ENCODE results near the gene GALNT7.

The GALNT7 gene

DNA sequence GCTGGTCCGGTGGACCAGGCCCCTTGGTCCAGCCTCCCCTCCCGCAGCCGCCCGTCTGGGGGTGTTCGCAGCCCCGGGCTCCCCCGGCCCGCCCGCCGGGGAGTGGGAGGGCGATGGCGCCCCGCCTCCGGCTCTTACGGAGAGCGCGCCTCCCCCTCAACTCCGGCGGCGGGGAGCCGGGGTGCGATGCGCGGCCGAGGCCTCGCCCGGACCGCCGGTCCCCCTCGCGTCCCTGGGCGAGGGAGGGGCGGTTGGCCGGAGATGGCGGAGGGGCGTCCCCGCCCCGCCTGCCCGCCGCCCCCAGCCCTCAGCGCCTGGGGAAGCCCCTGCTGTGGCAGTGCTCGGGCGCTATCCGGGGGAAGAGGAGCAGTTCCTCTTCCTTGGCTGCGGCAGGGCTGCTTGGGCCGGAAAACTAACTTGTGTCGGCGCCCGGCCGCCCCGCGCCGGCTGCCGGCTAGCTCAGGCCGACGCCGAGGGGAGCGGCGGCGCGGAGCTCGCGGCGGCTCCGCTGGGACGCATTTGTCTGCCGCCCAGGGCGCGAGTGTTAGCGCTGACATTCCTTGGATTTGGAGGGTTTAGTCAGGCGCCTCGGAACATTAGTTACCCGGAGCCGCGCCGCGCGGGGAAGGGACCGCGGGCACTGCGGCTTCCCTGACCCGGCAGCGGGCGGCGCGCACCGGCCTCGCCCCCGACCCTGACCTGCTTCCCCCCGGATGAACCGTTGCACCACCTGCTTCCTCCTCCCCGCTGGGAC lies 994 bp downstream of the GALNT7 start:
- Histone ChIP-seq H3K4me3 (IDR thresholded peaks at IDR 0.05; ENCODE audit: insufficient read depth, low read depth, low read length) (no peak overlapping the region), H3K79me2 (ENCODE audit: insufficient read depth, low read depth) (peaks cover 55% of the 10 kb centered on the region), H3K36me3 (ENCODE audit: insufficient read depth) (no peaks in the 10 kb centered on the region), H3K27me3 (ENCODE audit: insufficient read depth, low read depth) (no peaks in the 10 kb centered on the region), H3K27ac (peak overlapping the region; percentile 90), H3K4me2 (peak overlapping the region; percentile 84), H4K20me1 (ENCODE audit: insufficient read depth) (peaks cover 11% of the 10 kb centered on the region; the same call in 1 of the 2 replicates), H2AFZ (ENCODE audit: low read depth) (peak overlapping the region; percentile 58; the same call in 1 of the 2 replicates), H3K9ac (peak overlapping the region; percentile 67), H3K4me1 (ENCODE audit: low read depth, poor library complexity, severe bottlenecking) (peaks cover 47% of the 10 kb centered on the region)
- TF ChIP-seq CTCF (conservative IDR thresholded peaks at IDR 0.05; ENCODE audit: low read depth, low read length), result no peak

GRCh38 chr4:173170182-173170778 lies 1.7 kb downstream of the GALNT7 start:
- peak overlapping the region; percentile 90 for H3K27ac ChIP-seq
- H2AFZ ChIP-seq (ENCODE audit: low read depth), result peak overlapping the region; percentile 58; the same call in 1 of the 2 replicates
- peak overlapping the region; percentile 84 for H3K4me2 ChIP-seq
- peaks cover 62% of the 10 kb centered on the region for H3K79me2 ChIP-seq (ENCODE audit: insufficient read depth, low read depth)
- no peak for TF ChIP-seq CTCF (conservative IDR thresholded peaks at IDR 0.05; ENCODE audit: low read depth, low read length)
- H3K36me3 ChIP-seq (ENCODE audit: insufficient read depth), result no peaks in the 10 kb centered on the region
- H3K4me1 ChIP-seq (ENCODE audit: low read depth, poor library complexity, severe bottlenecking), result peaks cover 50% of the 10 kb centered on the region
- H3K27me3 ChIP-seq (ENCODE audit: insufficient read depth, low read depth), result no peaks in the 10 kb centered on the region
- peak overlapping the region; percentile 67 for H3K9ac ChIP-seq
- peaks cover 11% of the 10 kb centered on the region; the same call in 1 of the 2 replicates for H4K20me1 ChIP-seq (ENCODE audit: insufficient read depth)
- H3K4me3 ChIP-seq (IDR thresholded peaks at IDR 0.05; ENCODE audit: insufficient read depth, low read depth, low read length), result no peak overlapping the region

DNA sequence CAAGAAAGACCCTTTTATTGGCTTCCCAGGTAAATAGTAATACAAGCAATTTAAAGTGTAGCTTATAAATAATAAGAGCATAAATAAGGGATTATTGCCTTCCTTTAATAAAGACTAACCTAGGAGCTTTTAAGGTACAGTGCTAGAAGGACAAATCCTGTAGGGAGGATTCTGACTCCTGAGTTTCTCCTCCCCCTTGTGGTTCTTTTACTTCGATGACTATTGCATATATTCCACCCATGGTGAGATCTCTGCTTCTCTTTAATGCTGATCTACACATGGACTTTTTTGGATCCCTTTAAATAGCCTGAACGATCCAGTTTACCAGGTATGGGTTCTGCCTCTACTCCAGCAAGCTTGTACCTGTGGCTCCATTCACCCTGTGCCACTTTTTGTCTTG lies 2.5 kb downstream of the GALNT7 start:
- Histone ChIP-seq H4K20me1 (ENCODE audit: insufficient read depth) (peaks cover 11% of the 10 kb centered on the region; the same call in 1 of the 2 replicates), H3K9ac (no peak overlapping the region), H3K4me2 (peak overlapping the region; percentile 84), H3K4me3 (IDR thresholded peaks at IDR 0.05; ENCODE audit: insufficient read depth, low read depth, low read length) (no peak overlapping the region), H3K79me2 (ENCODE audit: insufficient read depth, low read depth) (peaks cover 70% of the 10 kb centered on the region), H3K27ac (peak overlapping the region; percentile 9; the same call in 1 of the 2 replicates), H3K4me1 (ENCODE audit: low read depth, poor library complexity, severe bottlenecking) (peaks cover 50% of the 10 kb centered on the region), H3K27me3 (ENCODE audit: insufficient read depth, low read depth) (no peaks in the 10 kb centered on the region), H2AFZ (ENCODE audit: low read depth) (no peak overlapping the region), H3K36me3 (ENCODE audit: insufficient read depth) (no peaks in the 10 kb centered on the region)
- TF ChIP-seq CTCF (conservative IDR thresholded peaks at IDR 0.05; ENCODE audit: low read depth, low read length), result peak; percentile 40; the same call in 1 of the 2 replicates

DNA sequence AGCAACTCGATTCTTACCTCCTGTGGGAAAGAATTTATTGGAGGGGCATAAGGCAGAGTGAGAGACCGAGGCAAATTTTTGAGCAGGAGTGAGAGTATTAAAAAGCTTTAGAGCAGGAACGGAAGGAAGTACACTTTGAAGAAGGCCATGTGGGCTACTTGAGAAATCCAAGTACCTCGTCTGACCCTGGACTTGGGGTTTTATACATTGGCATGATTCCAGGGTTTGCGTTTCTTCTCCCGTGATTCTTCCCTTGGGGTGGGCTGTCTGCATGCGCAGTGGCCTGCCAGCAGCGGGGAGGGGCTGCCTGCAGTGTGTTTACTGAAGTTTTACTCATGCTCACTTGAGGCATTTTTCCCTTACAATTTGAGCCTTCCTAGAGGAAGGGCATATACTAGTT lies 3.4 kb downstream of the GALNT7 start:
- Histone ChIP-seq H3K9ac (no peak overlapping the region), H3K36me3 (ENCODE audit: insufficient read depth) (no peaks in the 10 kb centered on the region), H3K4me1 (ENCODE audit: low read depth, poor library complexity, severe bottlenecking) (peaks cover 50% of the 10 kb centered on the region), H3K27ac (no peak overlapping the region), H4K20me1 (ENCODE audit: insufficient read depth) (peaks cover 11% of the 10 kb centered on the region; the same call in 1 of the 2 replicates), H3K79me2 (ENCODE audit: insufficient read depth, low read depth) (peaks cover 79% of the 10 kb centered on the region), H3K4me2 (peak overlapping the region; percentile 84; the same call in 1 of the 2 replicates), H3K27me3 (ENCODE audit: insufficient read depth, low read depth) (no peaks in the 10 kb centered on the region), H2AFZ (ENCODE audit: low read depth) (no peak overlapping the region), H3K4me3 (IDR thresholded peaks at IDR 0.05; ENCODE audit: insufficient read depth, low read depth, low read length) (no peak overlapping the region)
- no peak for TF ChIP-seq CTCF (conservative IDR thresholded peaks at IDR 0.05; ENCODE audit: low read depth, low read length)

Data from KMS-11 (cell line).